HepG2 (cell line): ENCODE results near the gene NFIL3. TPM values are rescaled to one million over a fixed set of nuclear protein-coding genes. Genes with fewer than 3 reads are reported as not detected.

ENCODE experiments used
- ATAC-seq: fragments of 200-7000 bp; cut with Tn5 transposase; 3 replicates; pipeline ENCODE4 v1.9.1; 2020; ENCODE audit warnings: mild to moderate bottlenecking, moderate library complexity
- BruUV-seq: library from RNA; stranded (reverse); fragments of 400-500 nt; replicated peaks from 2 replicates; lab custom pipeline; 2021; lab: Mats Ljungman, UMichigan
- CTCF ChIA-PET: fragments of 300-600 bp; formaldehyde crosslinking; extraction: SDS; loops from one replicate; lab custom pipeline; 2021; ENCODE audit warnings: low total read pairs, inconsistent platforms, low intra/inter-chr PET ratio; lab: Yijun Ruan, JAX
- POLR2A ChIA-PET: fragments of 350-600 bp; sonication (Branson Sonifier 250); formaldehyde crosslinking; loops from one replicate; lab custom pipeline; 2020; ENCODE audit warnings: antibody characterized with exemption, inconsistent platforms; lab: Yijun Ruan, JAX
- DNase-seq: peaks from one replicate; pipeline ENCODE4 v3.0.0-alpha.2; 2015; ENCODE audit warnings: low spot score
- FAIRE-seq: peaks from 3 replicates; lab custom pipeline; 2011; peaks lifted over from hg19 to GRCh38; lab: Jason Lieb, UNC
- H2AFZ ChIP-seq: one replicate; pipeline ENCODE4 v1.6.1; 2011; ENCODE audit warnings: low read length, inconsistent platforms
- H3K27ac ChIP-seq: fragments of 300-600 bp; 3 replicates; pipeline ENCODE4 v1.8.0; 2011; ENCODE audit warnings: mixed run types, mild to moderate bottlenecking, mixed read lengths, low read length, inconsistent platforms; ENCODE audit not compliant: insufficient read depth; ENCODE audit errors: extremely low read length
- H3K27me3 ChIP-seq, 2 experiments: fragments of 200-600 bp in 1 of 2; 2 replicates in 1 of 2; 3 replicates in 1 of 2; pipeline versions ENCODE4 v1.6.0 to v1.8.0; 2011; ENCODE audit warnings: low read length in 2 of 2, mild to moderate bottlenecking in 2 of 2, moderate library complexity in 2 of 2, inconsistent platforms in 1 of 2; ENCODE audit not compliant: insufficient read depth in 2 of 2, control insufficient read depth in 1 of 2
- H3K36me3 ChIP-seq, 2 experiments: fragments of 200-600 bp in 1 of 2; replicated peaks in 1 of 2; 2 replicates in 1 of 2; 3 replicates in 1 of 2; pipeline versions ENCODE4 v1.5.1 to v1.8.0; 2011; ENCODE audit warnings: low read length in 2 of 2, inconsistent platforms in 1 of 2; ENCODE audit not compliant: insufficient read depth in 2 of 2, control insufficient read depth in 1 of 2
- H3K4me1 ChIP-seq: 2 replicates; pipeline ENCODE4 v1.5.1; 2012; ENCODE audit warnings: low read length, inconsistent platforms; ENCODE audit not compliant: insufficient read depth
- H3K4me2 ChIP-seq: 2 replicates; pipeline ENCODE4 v1.6.0; 2011; ENCODE audit warnings: low read depth, low read length, inconsistent platforms
- H3K4me3 ChIP-seq, 3 experiments: fragments of 200-600 bp in 1 of 3; sonication (generic), shearing (Covaris generic) in 1 of 3; replicated peaks in 1 of 3; 2 replicates each; pipeline ENCODE4 v1.5.1; 2011 to 2016; ENCODE audit warnings: low read length in 3 of 3, inconsistent platforms in 2 of 3, low read depth in 2 of 3, mild to moderate bottlenecking in 2 of 3, control low read depth in 1 of 3, mixed read lengths in 1 of 3; ENCODE audit not compliant: insufficient read depth in 1 of 3
- H3K79me2 ChIP-seq: one replicate; pipeline ENCODE4 v1.6.1; 2011; ENCODE audit warnings: low read length, inconsistent platforms; ENCODE audit not compliant: insufficient read depth
- H3K9ac ChIP-seq: 2 replicates; pipeline ENCODE4 v1.6.0; 2011; ENCODE audit warnings: mild to moderate bottlenecking, low read depth, low read length, inconsistent platforms; ENCODE audit not compliant: insufficient read depth
- H3K9me3 ChIP-seq: 2 replicates; pipeline ENCODE4 v1.5.1; 2012; ENCODE audit warnings: mild to moderate bottlenecking, low read length
- H4K20me1 ChIP-seq: 2 replicates; pipeline ENCODE4 v1.6.0; 2011; ENCODE audit warnings: inconsistent platforms, mild to moderate bottlenecking, low read length, moderate library complexity; ENCODE audit not compliant: insufficient read depth
- ATM ChIP-seq: fragments of 450-650 bp; IDR thresholded peaks from 2 replicates; pipeline ENCODE4 v1.7.1; 2017; ENCODE audit warnings: mild to moderate bottlenecking, borderline replicate concordance
- FOXP1 ChIP-seq, 2 experiments: fragments of 450-650 bp in 1 of 2; IDR thresholded peaks; 2 replicates each; pipeline ENCODE4 v1.6.1; 2017 to 2018; ENCODE audit warnings: antibody characterized with exemption in 1 of 2
- IRX3 ChIP-seq: sonication (generic); formaldehyde crosslinking; IDR thresholded peaks from 2 replicates; pipeline ENCODE4 v1.8.1; 2023; ENCODE audit warnings: mild to moderate bottlenecking, low read depth, missing genetic modification reagents, borderline replicate concordance
- MED1 ChIP-seq: sonication (generic); formaldehyde crosslinking; IDR thresholded peaks from 2 replicates; pipeline ENCODE4 v1.4.0; 2020; ENCODE audit warnings: missing genetic modification reagents
- MLLT10 ChIP-seq: sonication (generic); formaldehyde crosslinking; IDR thresholded peaks from 2 replicates; pipeline ENCODE4 v1.4.0; 2020; ENCODE audit warnings: missing genetic modification reagents
- TEAD2 ChIP-seq: sonication (generic); formaldehyde crosslinking; IDR thresholded peaks from 2 replicates; pipeline ENCODE4 v1.9.0; 2021; ENCODE audit warnings: missing genetic modification reagents
- ZNF292 ChIP-seq: sonication (generic); formaldehyde crosslinking; IDR thresholded peaks from 2 replicates; pipeline ENCODE4 v1.8.1; 2022; ENCODE audit warnings: mild to moderate bottlenecking, low read depth, missing genetic modification reagents, borderline replicate concordance
- ZNF296 ChIP-seq: sonication (generic); formaldehyde crosslinking; conservative IDR thresholded peaks from 2 replicates; pipeline ENCODE4 v1.5.0; 2020; ENCODE audit warnings: mild to moderate bottlenecking, missing genetic modification reagents
- ZNF788 ChIP-seq: sonication (generic); formaldehyde crosslinking; IDR thresholded peaks from 2 replicates; pipeline ENCODE4 v1.5.0; 2020; ENCODE audit warnings: mild to moderate bottlenecking, missing genetic modification reagents, borderline replicate concordance
- WGBS: methylation state at CpG from one replicate; pipeline ENCODE4 v1.1.6; 2017; ENCODE audit warnings: low lambda C conversion rate; 5-methylcytosine and 5-hydroxymethylcytosine counted together
- in situ Hi-C: cut with HindIII; loops from 2 replicates; pipeline ENCODE4 v1.10.0; 2017; ENCODE audit warnings: low pct_unique_long_range_greater_than_20kb; ENCODE audit not compliant: extremely low pct_ligation_motif_present
- intact Hi-C: fragments of 100-400 bp; cut with micrococcal nuclease; formaldehyde crosslinking; loops from one replicate; pipeline ENCODE4 v1.10.0; 2022; ENCODE audit not compliant: unreplicated experiment
- polyA plus RNA-seq, 8 experiments: library from polyadenylated mRNA; depleted of rRNA in 3 of 8; stranded (reverse) in 7 of 8; unstranded in 1 of 8; fragments of >200 nt; fragmentation: Illumina TruSeq in 4 of 8; extraction: Trizol in 4 of 8; gene quantifications; 2 replicates each; pipeline versions ENCODE4 v1.2.1 to v1.2.3, GENCODE V29; 2011 to 2016; ENCODE audit warnings: low read depth in 4 of 8, missing spikeins in 1 of 8, mixed read lengths in 1 of 8; ENCODE audit not compliant: insufficient read depth in 1 of 8
- total RNA-seq, 5 experiments: library from RNA; depleted of rRNA; stranded (reverse); fragments of >200 nt; fragmentation: Illumina TruSeq; extraction: Trizol; gene quantifications; 2 replicates each; pipeline ENCODE4 v1.2.3, GENCODE V29; 2016; ENCODE audit warnings: low read depth in 1 of 5
- TF ChIP-seq, protein P1 (sequence below): sonication (generic); formaldehyde crosslinking; IDR thresholded peaks from 2 replicates; pipeline ENCODE4 v1.5.0; 2020; ENCODE audit warnings: mild to moderate bottlenecking, missing genetic modification reagents

NFIL3 gene
- total and polyA plus RNA-seq, 2 of the 13 experiments (the other 11 are each of a cell fraction or from before 2014, with no cell fraction given): 46.6 to 54.2 TPM

DNA sequence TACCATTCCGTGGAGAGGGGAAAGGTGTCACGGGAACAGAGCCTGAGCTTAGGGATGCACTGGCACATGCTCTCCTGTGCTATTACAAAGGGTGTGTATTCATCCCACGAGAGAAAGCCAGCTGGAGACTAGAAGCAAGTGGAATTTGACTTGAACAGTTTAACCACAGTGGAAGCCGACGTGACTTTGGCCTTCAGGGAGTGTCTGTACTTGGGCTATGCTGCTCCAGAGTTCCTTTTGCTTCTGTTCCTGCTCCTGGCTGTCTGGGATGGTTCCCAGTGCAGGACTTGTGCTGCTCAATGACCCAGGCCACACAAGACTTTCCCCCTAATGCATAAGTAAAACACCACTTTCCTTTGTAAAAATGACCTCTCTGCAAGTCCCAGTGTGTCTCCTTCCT, 7.9 kb upstream of the NFIL3 start:
- intact Hi-C loops: loop anchor here (10.0 kb wide), 1 partner anchor 243 kb away; no protein-coding TSS in a partner anchor
- Histone ChIP-seq H3K27ac (no peak overlapping the region), H3K4me2 (no peak overlapping the region), H3K36me3 (no peaks in the 10 kb centered on the region), H3K79me2 (no peaks in the 10 kb centered on the region), H3K9me3 (no peaks in the 10 kb centered on the region), H3K27me3 (0 out of 5 replicates have a peak, but pooled peaks cover 0 to 6% of the 10 kb centered on the region in 2 experiments), H2AFZ (no peak overlapping the region), H3K9ac (no peak overlapping the region), H4K20me1 (no peaks in the 10 kb centered on the region), H3K4me1 (peaks cover 10% of the 10 kb centered on the region; the same call in 1 of the 2 replicates), H3K4me3 (no peak overlapping the region)
- ATAC-seq: no peak
- no peak for DNase-seq
- in situ Hi-C loops: loop anchor here (5.0 kb wide), 1 partner anchor 514 kb away; no protein-coding TSS in a partner anchor
- FAIRE-seq: no peak
- CTCF ChIA-PET: no interaction called here
- 31% methylated on average over 5 of the region's 5 CpGs for whole genome bisulfite sequencing
- POLR2A ChIA-PET: no interaction called here
- TF ChIP-seq MLLT10 (CRISPR knock-in tag) (no peak), IRX3 (CRISPR knock-in tag) (no peak), MED1 (CRISPR knock-in tag) (no peak), ZNF296 (no peak), ATM (no peak), TEAD2 (no peak), FOXP1 (IDR thresholded peaks at IDR 0.05) (no peak), FOXP1 (CRISPR knock-in tag; IDR thresholded peaks at IDR 0.05) (no peak), ZNF788 (CRISPR knock-in tag) (no peak), ZNF292 (CRISPR knock-in tag) (no peak)
- TF ChIP-seq, protein P1, sequence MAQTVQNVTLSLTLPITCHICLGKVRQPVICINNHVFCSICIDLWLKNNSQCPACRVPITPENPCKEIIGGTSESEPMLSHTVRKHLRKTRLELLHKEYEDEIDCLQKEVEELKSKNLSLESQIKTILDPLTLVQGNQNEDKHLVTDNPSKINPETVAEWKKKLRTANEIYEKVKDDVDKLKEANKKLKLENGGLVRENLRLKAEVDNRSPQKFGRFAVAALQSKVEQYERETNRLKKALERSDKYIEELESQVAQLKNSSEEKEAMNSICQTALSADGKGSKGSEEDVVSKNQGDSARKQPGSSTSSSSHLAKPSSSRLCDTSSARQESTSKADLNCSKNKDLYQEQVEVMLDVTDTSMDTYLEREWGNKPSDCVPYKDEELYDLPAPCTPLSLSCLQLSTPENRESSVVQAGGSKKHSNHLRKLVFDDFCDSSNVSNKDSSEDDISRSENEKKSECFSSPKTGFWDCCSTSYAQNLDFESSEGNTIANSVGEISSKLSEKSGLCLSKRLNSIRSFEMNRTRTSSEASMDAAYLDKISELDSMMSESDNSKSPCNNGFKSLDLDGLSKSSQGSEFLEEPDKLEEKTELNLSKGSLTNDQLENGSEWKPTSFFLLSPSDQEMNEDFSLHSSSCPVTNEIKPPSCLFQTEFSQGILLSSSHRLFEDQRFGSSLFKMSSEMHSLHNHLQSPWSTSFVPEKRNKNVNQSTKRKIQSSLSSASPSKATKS (CRISPR knock-in tag): no peak
- BruUV-seq: no TSS peak
